Activated gamma-delta T cell treated with anti-CD3 and anti-CD28 coated beads, Interleukin-2, amount 50 U/mL, for 16 hours (primary cell): ENCODE measurements around the gene SLC39A2.
A peak's percentile ranks its signal among the peaks of the same experiment; 100 is the strongest.
"Not testable (repeated sequence)": the region's sequence is repeated elsewhere in the genome, so short reads cannot be mapped to it uniquely, and the experiment has no call there.

Experiments
- DNase-seq: peaks from one replicate; pipeline ENCODE4 v3.0.0-alpha.2; 2020; ENCODE audit warnings: low read depth

SLC39A2 gene, protein sequence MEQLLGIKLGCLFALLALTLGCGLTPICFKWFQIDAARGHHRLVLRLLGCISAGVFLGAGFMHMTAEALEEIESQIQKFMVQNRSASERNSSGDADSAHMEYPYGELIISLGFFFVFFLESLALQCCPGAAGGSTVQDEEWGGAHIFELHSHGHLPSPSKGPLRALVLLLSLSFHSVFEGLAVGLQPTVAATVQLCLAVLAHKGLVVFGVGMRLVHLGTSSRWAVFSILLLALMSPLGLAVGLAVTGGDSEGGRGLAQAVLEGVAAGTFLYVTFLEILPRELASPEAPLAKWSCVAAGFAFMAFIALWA

DNA sequence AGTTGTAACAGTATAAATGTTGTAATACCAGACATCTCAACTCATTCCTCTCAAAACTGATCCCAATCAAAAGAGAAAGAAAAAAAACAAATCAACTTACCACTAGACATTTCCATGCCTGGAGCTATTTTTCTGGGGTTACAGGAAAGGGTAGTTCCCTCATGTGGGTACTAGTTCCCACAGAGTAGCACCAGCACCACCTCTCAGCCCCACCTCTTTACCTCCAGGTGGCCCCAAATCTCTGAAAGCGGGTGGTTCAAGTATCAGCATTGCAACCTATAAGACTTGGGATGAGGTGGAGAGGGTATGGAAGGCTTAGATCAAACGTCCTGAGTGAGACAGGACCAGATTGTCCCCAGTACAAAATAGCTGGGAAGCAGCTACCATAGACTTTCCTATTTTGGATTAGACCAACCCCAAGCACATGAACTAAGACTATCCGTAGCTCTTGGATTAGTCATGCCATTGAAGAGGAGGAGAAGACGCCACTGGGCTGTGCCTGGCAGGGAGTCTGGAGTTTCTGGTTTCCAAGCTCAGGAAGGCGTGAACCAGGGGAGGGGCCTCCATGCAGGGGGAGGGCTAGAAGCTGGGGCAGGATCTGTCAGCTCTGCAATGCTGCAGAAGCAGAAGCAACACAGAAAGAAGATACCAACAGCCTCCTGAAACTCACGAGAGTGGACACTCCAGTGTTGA, at the start of gene SLC39A2:
TSS of gene SLC39A2 (plus strand) at position 620 of the 693 bp plus-strand sequence. CDS start 154 bp downstream, outside the sequence.
- no peak for DNase-seq

DNA sequence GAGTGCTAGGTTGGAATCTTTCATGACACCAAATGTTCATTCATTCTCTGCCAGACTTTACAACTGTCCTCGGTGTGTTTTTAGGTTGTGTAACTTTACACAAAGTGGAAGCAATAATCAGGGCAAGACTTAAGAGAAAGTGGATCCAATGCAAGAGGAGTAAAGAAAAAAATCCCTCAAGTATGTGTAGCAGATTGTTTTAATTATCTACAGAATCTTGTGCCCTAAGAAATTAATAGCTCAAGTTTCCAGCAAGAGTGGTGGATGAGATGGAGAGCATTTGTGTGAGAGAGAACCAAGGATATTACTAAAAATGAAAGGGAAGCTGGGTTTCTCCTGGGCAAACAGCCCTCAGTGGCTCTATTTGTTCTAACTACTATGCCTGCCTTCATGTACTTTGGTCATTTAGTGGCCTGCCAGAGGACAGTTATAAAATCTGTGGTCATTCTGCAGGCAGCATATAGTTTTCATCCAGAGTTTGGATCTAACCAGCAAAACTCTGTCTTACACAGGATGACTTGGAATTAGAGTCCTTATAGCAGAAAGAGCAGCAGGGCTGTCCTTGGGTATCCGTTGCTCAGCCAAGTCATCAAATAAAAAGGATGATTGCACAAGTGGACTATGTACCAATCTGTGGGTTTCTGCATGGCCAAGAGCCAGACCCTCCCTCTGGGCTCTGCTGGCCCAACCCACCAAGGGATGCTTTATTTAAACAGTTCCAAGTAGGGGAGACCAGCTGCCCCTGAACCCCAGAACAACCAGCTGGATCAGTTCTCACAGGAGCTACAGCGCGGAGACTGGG, 44.2 kb upstream of the SLC39A2 start, which contains the start of gene RNASE2:
TSS of gene RNASE2 (plus strand) at position 752 of the 802 bp plus-strand sequence. CDS start 285 bp downstream, outside the sequence.
- not testable (repeated sequence) for DNase-seq

DNA sequence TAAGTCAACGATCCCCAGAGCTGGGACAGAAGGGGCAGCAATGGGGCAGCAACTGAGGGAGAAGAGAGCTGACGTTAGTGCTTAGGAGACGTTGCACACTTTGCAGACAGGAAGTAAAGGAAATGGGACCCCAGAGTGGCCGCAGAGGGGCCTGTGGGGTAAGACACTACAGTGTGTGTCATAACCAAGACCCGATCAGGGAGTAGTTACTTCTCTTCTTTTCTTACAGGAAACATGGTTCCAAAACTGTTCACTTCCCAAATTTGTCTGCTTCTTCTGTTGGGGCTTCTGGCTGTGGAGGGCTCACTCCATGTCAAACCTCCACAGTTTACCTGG, 43.6 kb upstream of the SLC39A2 start:
- DNase-seq: not testable (repeated sequence)

DNA sequence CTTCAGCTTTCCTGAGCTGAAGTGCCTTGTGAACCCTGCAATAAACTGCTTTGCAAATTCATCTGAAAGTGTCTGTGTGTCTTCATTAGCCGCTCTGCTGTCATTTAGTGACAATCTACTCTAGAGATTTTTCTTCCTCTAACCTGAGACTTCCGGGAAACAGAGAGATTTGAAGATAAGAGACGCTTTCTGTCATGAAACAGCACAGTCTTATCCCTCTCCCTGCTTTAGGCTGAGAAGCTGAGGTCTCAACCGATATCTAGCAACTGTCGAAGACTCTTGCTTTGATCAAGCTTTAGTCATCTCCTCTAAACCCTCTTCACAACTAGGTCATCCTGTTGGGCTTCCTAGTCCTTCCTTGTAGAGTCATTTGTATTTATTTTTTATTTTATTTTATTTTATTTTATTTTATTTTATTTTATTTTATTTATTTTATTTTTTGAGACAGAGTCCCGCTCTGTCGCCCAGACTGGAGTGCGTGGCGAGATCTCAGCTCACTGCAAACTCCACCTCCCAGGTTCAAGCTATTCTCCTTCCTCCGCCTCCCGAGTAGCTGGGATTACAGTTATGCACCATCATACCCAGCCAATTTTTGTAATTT, 42.6 kb upstream of the SLC39A2 start:
- DNase-seq: no peak

DNA sequence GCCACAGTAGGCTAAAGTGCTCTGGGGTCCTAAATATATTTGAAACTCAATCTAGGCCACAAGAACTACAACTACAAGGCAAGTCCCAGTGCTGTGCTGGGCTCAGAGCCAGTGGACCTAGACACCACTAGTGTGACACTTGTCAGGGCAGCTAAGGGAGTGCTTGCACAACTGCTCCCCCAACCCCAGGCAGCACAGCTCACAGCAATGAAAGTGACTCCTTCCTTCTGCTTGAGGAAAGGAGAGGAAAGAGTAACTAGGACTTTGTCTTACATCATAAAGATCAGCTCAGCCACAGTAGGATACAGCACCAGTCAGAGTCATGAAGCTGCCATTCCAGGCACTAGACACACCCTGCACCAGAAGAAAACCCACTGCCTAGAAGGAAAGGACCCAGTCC, 40.1 kb upstream of the SLC39A2 start:
- DNase-seq: not testable (repeated sequence)

DNA sequence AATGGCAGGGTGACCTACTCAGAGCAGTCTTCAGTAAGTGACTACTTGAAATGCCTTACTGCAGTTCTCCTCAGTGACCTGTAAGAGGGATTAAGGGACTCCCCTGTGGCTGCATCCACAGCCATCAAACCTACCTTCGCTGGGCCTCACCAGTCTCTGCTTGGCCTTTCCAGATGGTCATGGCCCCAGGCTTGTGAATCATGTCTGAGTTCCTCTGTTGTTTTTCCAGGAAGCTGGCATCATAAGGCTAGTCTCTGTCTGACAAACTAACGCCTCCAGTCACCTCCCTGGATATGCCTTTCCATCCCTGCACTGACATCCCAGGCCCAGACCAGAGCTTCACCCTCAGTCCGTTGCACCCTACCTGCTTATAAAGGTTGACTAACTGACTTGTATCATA, 29.8 kb upstream of the SLC39A2 start:
- DNase-seq: no peak

DNA sequence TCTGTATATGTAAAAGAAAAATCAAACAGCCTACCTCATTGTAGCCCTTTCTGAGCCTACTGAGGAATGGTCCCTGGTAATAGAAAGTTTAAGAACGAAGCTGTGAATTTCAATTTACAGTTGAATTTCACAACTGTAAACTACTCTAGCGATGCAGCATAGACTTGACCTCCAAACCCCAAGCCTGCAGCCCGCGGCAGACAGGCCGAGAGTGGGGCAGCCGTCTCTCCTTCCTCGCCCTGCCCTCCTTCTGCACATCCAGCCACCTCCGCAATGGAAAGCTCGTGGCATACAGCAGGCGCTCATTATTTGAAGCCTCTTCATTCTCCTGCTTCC, 28.5 kb upstream of the SLC39A2 start:
- no peak for DNase-seq

DNA sequence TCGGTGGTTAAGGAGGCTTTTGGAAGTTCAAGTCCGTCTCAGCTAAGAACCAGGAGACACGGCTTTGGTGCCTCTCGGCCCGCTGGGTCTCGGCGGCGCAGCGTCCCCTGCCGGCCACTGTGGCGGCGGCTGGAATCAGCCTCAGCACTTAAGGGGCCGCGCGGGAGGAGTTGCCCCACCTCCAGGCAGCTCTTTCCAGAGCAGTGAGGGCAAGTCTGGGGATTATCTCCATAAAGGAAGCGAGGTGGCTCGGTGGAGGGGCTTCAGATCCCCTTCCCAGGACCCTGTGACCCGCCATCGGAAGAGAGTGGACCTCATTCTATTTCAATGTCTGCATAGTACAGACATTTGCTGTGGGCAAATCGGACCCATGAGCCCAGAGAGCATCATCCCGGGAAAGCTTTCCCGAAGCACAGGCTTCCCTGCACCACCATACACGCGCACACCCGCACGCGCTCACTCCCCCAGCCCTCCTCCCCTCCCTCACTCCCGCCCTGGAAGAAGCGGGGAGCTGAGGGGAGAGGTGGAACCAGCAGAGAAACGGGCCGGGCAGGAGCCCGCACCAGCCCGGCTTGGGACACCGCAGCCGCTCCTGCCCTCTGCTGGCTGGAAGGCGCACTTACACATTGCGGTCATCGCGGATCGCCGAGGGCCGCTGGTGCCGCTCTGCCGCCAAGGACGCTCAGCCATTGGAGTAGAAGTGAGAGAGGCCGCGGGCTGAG, 27.9 kb upstream of the SLC39A2 start:
- DNase-seq: peak; percentile 67

DNA sequence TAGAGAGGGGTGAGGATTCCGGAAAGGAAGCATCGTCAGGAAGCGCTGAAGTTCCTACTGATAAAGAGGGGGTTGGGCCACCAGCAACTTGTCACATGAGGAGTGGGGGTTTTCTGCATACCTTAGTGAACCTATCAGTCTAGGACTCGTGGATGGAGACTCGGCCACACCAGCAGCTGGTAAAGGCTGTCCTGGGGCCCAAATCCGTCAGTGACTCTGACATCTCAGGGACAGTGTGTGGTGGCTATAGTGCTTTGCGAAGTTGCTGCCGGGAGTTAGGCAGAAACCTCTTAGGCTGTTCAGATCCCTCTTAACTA, 27.4 kb upstream of the SLC39A2 start:
- DNase-seq: no peak

DNA sequence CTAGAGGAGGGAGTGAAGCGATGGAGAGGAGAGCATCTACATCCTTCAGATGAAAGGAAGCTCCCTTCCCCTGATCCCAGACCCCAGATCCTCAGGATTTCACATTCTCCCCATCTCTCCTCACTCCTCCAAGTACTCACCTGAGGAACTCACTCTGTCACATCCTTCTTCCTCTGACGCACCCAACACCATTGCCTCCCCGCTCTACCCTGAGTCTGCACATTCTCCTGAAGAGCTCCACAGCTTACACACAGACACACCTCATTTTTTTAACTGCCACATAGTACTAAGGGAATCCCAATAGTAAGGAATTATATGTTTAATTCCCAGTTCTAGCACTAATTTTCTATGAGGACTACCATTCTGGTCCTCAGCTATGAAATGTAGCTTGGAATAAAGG, 25.6 kb upstream of the SLC39A2 start:
- DNase-seq: no peak

DNA sequence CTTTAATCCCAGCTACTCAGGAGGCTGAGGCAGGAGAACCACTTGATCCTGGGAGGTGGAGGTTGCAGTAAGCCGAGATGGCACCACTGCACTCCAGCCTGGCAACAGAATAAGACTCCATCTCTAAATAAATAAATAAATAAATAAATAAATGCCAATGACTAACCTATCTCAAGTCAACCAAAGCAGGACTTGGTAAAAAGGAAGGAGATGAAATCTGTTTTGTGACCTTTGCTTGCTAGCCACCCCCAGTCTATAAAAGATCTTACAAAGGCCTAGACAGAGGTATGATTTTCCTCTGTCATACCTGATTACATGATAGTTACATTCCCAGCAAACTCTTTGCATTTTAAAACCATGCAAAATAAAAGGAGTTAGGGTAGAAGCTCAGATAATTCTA, 22.8 kb upstream of the SLC39A2 start:
- no peak for DNase-seq

DNA sequence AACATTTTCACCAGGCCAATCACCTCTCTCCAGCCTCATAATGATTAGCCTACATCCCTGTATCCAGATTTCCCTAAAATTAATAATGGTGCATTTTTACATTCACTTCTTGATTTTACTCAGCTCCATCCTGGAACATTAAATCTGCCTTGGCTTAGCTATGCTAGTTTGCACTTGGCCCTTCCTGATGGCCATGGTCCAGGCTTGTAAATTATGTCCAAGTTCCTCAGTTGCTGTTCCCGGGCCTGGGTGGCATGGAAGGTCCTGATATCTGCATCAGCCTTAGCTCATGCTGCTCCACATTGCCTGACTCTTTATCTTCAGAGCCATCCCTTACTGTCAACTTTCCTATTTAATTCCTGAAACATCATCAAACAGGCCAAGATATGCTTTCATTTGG, 20.4 kb upstream of the SLC39A2 start:
- DNase-seq: no peak

DNA sequence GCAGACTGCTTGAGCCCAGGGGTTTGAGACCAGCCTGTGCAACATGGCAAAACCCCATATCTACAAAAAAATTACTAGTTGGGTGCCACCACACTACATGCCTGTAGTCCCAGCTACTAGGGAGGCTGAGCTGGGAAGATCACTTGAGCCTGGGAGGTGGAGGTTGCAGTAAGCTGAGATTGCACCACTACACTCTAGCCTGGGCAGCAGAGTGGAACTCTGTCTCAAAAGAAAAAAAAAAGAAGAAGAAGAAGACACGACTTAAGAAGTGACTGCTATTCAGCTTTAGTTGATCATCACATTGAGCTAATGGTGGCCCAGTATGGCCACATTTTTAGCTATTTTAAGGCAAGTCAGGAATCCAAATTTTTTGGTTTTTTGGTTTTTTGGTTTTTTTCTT, 18.2 kb upstream of the SLC39A2 start:
- no peak for DNase-seq

DNA sequence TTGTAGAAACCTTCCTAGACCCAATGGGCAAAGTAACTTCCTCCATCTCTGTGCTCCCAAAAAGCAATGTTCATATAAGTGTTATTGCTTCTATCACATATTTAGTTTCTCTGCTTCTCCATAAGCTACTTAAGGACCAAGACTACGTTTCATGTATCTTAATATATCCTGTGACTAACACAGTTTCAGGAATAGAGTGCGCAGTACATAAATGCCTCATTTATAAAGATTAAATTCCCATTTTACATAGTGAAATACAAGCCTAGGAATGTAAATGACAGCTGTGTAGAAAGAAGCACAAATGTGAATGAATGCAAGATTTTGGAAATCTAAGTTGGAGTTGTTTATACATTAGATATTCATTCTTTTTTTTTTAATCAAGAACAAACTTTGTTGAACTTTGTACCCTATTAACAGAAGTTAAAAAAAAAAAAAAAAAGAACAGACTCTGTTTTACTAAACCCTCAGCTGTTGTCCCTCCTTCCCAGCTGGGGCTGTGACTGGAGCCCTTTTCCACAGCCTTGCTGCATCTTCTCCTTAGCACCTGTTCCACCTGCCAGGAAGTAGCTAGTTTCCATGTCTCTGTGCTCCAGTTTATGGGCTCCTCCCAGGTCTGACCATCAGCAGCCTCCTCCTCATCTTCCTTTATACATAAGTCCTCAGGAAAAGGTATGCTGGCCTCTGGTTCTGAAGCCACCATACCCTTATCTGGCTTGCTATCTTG, 16.3 kb upstream of the SLC39A2 start:
- no peak for DNase-seq

DNA sequence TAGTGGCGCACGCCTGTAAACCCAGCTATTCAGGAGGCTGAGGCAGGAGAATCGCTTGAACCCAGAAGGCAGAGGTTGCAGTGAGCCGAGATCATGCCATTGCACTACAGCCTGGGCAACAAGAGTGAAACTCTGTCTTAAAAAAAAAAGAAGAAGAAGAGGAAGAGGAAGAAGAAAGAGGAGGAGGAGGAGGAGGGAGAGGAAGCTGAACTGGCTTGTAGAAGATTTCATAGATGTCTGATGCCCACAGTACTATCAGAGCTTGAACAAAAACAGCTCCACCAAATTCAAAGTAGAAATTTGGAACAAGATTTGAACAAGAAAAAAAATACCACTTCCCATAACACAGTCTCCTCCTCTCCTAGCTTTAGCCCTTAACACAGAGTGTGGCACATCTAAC, 13.4 kb upstream of the SLC39A2 start:
- not testable (repeated sequence) for DNase-seq

DNA sequence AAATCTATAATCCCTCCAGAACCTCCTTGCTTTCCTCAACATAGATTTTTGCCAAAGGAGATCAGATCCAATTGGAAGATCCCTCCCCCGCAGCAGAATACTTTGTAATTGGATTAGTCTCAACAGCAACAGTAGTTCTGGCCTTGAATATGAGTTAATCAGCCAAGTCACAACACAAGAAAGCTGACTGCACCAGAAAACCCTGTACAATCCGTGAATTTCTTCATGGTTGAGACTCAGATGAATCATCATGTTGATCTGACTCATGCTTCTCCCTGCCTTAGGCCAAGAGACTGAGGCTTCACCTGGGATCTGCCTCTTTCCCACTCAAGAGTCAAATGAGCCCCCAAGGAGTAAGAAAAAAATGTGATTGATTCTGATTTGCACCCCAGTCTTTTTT, 12.3 kb upstream of the SLC39A2 start:
- no peak for DNase-seq

DNA sequence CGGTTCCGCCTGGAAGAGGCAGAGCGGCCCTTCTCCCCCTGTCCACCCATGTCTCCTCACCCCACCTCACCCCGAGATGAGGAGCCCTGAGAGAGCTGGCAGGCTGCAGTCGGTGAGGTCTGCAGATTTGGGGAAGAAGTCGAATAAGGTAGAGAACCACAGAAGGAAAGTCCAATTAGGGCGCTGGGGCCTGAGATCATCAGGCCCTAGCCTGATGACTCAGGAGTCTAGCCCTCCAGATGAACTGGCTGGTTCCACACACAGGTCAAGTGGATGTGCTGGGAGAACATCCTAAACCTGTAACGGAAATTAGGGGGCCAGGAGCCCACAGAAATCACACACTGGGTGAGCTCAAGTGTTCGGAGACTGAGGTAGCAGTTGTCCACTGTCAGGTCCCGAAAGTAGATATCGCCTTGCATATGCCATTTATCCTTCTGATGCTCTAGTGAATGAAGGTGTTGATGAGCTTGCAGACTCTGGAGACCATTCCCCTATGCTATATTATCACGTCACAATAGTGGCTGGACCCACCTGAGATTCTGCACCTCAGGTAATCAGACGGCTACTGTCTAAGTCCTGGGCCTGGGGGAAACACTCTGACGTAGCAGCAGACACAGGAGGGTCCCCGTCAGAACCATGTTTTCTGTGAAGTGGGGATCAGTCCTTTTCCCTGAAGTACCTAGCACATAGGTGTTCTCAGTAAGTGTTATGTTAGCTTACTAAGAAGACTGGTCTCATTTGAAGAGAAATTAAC, 10.2 kb upstream of the SLC39A2 start:
- DNase-seq: no peak

DNA sequence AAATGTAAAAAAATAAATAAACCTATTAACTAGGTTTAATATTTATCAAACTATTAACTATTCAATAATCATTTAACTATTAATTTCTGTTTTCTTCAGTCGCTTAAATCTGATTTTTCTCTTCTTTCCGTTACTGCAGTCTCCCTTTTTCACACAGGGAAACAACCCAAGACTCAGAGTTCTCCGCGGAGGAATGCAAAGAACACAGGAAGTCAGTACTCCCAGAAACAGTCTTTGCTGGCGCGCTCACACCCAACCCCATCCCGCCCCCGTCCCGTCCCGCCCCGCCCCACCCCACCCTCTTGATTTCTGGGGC, 9.7 kb upstream of the SLC39A2 start:
- DNase-seq: no peak

DNA sequence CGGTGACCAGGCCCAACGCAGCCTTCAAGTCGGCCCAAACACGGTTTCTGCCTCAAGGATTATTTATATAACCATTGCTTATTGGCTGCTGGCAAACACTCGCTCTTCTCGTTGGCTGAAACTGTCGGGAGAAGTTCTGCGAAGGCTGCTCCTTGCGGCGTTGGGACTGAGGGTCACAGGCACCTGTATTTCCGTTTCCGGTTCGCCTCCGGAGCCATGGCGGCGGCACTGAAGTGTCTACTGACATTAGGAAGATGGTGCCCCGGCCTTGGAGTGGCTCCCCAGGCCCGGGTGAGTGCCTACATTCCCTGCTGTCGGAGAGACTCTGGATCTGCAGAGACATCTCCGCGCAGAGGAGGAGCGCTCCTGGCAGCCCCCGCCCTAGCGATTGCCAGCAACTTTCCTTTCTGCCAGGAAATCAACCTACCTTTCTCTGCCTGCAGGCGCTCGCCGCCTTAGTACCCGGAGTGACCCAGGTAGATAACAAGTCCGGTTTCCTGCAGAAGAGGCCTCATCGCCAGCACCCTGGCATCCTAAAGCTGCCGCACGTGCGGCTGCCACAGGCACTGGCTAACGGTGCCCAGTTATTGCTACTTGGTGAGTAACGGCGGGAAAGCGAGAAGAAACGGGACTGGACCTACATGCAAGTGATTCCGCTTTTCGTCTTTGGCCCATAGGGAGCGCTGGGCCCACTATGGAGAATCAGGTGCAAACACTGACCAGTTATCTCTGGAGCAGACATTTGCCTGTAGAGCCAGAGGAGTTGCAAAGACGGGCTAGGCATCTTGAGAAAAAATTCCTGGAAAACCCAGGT, 9.1 kb upstream of the SLC39A2 start, which contains the start of gene METTL17:
TSS of gene METTL17 (plus strand) at position 194 of the 814 bp plus-strand sequence. CDS start at position 217, 23 bp downstream.
- peak; percentile 78 for DNase-seq

DNA sequence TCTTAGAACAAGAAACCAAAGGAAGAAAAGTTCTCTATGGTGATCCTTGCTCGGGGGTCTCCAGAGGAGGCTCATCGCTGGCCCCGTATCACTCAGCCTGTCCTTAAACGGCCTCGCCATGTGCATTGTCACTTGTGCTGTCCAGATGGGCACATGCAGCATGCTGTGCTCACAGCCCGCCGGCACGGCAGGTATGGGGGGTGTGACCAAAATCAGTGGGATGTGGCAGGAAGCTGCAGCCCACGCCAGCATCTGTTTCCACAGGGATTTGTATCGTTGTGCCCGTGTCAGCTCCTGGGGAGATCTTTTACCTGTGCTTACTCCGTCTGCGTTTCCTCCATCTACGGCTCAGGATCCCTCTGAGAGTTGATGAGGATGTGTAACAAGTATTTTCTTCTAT, 2.6 kb upstream of the SLC39A2 start:
- DNase-seq: no peak
